Lower leg skin (tissue), 3 donors: ENCODE results near the gene SFSWAP.

Source experiments
- CTCF ChIP-seq, 3 donors: fragments of 450-650 bp; IDR thresholded peaks; one replicate each; pipeline ENCODE4 v1.5.1; 2016; ENCODE audit warnings: antibody characterized with exemption in 3 of 3, mild to moderate bottlenecking in 3 of 3, moderate library complexity in 2 of 3
- POLR2A ChIP-seq, 2 donors: fragments of 450-650 bp; IDR thresholded peaks; one replicate each; pipeline ENCODE4 v1.6.1; 2016 to 2017; ENCODE audit warnings: antibody characterized with exemption in 2 of 2, mild to moderate bottlenecking in 1 of 2, moderate library complexity in 1 of 2

GRCh38 chr12:131799828-131800593, 89.1 kb downstream of the SFSWAP start:
- TF ChIP-seq CTCF (IDR thresholded peaks at IDR 0.05) = no peak
- TF ChIP-seq POLR2A (IDR thresholded peaks at IDR 0.05) = no peak
